ENCODE data around the gene TSPAN2. TPM values are rescaled to one million over a fixed set of nuclear protein-coding genes. Genes with fewer than 3 reads are reported as not detected.

TSPAN2 gene
- polyA plus RNA-seq, 1 donor from 2014 or later: 34.4 TPM

DNA sequence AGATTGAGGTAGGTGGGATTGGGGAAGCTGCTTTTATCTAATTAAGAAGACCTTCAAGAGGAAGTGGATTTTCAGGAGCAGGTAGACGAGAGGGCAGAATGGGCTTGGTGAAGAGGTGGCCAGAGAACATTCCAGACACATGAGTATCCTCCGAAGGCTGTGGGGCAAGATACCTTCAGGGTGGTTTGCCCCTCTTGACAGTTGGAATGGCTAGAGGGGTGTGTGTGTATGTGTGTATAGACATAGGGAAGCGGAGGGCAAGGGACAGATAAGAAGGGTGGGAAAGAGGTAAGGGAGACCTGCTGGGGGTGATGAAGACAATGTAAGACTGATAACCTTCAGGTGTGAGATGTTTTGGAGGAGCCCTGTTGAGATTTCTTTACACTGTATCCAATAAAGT is 46.8 kb upstream of the TSPAN2 start:
- H3K9me2 ChIP-seq (ENCODE audit: insufficient read depth, low read length): no peaks in the 10 kb centered on the region
- no peak overlapping the region for H3K4me2 ChIP-seq (ENCODE audit: low read length)
- H2AFZ ChIP-seq (ENCODE audit: low read depth, low read length): no peak overlapping the region
- no peak overlapping the region for H3K9ac ChIP-seq (ENCODE audit: low read length)
- no peaks in the 10 kb centered on the region for H3K36me3 ChIP-seq (ENCODE audit: insufficient read depth, low read length)
- H3K27ac ChIP-seq (ENCODE audit: low read length): no peak overlapping the region
- no peaks in the 10 kb centered on the region for H3F3A ChIP-seq (ENCODE audit: insufficient read depth, low read length, poor library complexity, severe bottlenecking)
- H3K79me2 ChIP-seq (replicated peaks; ENCODE audit: insufficient read depth, low read length): no peaks in the 10 kb centered on the region
- H3K4me3 ChIP-seq (ENCODE audit: low read length): no peak overlapping the region
- H3K9me3 ChIP-seq (ENCODE audit: low read length): no peaks in the 10 kb centered on the region
- H3K27me3 ChIP-seq (ENCODE audit: insufficient read depth, low read depth, low read length): no peaks in the 10 kb centered on the region
- TF ChIP-seq, protein P1, sequence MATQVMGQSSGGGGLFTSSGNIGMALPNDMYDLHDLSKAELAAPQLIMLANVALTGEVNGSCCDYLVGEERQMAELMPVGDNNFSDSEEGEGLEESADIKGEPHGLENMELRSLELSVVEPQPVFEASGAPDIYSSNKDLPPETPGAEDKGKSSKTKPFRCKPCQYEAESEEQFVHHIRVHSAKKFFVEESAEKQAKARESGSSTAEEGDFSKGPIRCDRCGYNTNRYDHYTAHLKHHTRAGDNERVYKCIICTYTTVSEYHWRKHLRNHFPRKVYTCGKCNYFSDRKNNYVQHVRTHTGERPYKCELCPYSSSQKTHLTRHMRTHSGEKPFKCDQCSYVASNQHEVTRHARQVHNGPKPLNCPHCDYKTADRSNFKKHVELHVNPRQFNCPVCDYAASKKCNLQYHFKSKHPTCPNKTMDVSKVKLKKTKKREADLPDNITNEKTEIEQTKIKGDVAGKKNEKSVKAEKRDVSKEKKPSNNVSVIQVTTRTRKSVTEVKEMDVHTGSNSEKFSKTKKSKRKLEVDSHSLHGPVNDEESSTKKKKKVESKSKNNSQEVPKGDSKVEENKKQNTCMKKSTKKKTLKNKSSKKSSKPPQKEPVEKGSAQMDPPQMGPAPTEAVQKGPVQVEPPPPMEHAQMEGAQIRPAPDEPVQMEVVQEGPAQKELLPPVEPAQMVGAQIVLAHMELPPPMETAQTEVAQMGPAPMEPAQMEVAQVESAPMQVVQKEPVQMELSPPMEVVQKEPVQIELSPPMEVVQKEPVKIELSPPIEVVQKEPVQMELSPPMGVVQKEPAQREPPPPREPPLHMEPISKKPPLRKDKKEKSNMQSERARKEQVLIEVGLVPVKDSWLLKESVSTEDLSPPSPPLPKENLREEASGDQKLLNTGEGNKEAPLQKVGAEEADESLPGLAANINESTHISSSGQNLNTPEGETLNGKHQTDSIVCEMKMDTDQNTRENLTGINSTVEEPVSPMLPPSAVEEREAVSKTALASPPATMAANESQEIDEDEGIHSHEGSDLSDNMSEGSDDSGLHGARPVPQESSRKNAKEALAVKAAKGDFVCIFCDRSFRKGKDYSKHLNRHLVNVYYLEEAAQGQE (IDR thresholded peaks at IDR 0.05; ENCODE audit: borderline replicate concordance): no peak
- TF ChIP-seq EP300 (conservative IDR thresholded peaks at IDR 0.05; ENCODE audit: poor library complexity, severe bottlenecking): no peak
- TF ChIP-seq RAD21 (conservative IDR thresholded peaks at IDR 0.05): no peak
- TF ChIP-seq POLR2AphosphoS5 (IDR thresholded peaks at IDR 0.05): no peak
- TF ChIP-seq EZH2 (IDR thresholded peaks at IDR 0.05; ENCODE audit: borderline replicate concordance, insufficient read depth, low read length, poor library complexity, severe bottlenecking): no peak
- no peak for TF ChIP-seq TAF1 (IDR thresholded peaks at IDR 0.05; ENCODE audit: low read depth)
- TF ChIP-seq SMC3 (conservative IDR thresholded peaks at IDR 0.05; ENCODE audit: poor library complexity): no peak
- no peak for TF ChIP-seq MXI1 (conservative IDR thresholded peaks at IDR 0.05; ENCODE audit: poor library complexity, severe bottlenecking)
- no peaks in the 10 kb centered on the region for H4K20me1 ChIP-seq (ENCODE audit: insufficient read depth)

DNA sequence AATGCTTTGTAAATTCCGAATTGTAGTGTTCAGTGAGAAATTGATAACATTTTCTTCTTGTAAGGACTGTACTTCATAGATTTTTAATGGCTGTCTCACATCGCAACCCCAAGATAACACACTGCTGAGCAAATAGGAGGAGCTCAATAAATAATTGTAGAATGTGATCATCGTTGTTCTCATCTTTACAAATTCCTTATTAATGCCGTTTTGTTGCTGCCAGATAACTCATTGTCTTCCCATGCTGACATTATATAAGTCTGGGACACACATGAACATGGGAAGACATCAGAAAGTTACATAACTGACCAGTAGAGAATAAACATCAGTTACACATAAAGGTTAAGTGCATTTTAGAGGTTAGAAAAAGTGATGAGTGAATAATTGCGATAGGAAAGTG is 46.4 kb upstream of the TSPAN2 start:
- Histone ChIP-seq H2AFZ (ENCODE audit: low read depth, low read length) (no peak overlapping the region), H4K20me1 (ENCODE audit: insufficient read depth) (no peaks in the 10 kb centered on the region), H3K27me3 (ENCODE audit: insufficient read depth, low read depth, low read length) (no peaks in the 10 kb centered on the region), H3K9me2 (ENCODE audit: insufficient read depth, low read length) (no peaks in the 10 kb centered on the region), H3K9ac (ENCODE audit: low read length) (no peak overlapping the region), H3K36me3 (ENCODE audit: insufficient read depth, low read length) (no peaks in the 10 kb centered on the region), H3K4me2 (ENCODE audit: low read length) (no peak overlapping the region), H3K27ac (ENCODE audit: low read length) (no peak overlapping the region), H3K4me3 (ENCODE audit: low read length) (no peak overlapping the region), H3F3A (ENCODE audit: insufficient read depth, low read length, poor library complexity, severe bottlenecking) (no peaks in the 10 kb centered on the region), H3K9me3 (ENCODE audit: low read length) (no peaks in the 10 kb centered on the region), H3K79me2 (replicated peaks; ENCODE audit: insufficient read depth, low read length) (no peaks in the 10 kb centered on the region)
- TF ChIP-seq RAD21 (conservative IDR thresholded peaks at IDR 0.05) (no peak), EZH2 (IDR thresholded peaks at IDR 0.05; ENCODE audit: borderline replicate concordance, insufficient read depth, low read length, poor library complexity, severe bottlenecking) (no peak), TAF1 (IDR thresholded peaks at IDR 0.05; ENCODE audit: low read depth) (no peak), SMC3 (conservative IDR thresholded peaks at IDR 0.05; ENCODE audit: poor library complexity) (no peak), POLR2AphosphoS5 (IDR thresholded peaks at IDR 0.05) (no peak), EP300 (conservative IDR thresholded peaks at IDR 0.05; ENCODE audit: poor library complexity, severe bottlenecking) (no peak), MXI1 (conservative IDR thresholded peaks at IDR 0.05; ENCODE audit: poor library complexity, severe bottlenecking) (no peak)
- TF ChIP-seq, protein P2, sequence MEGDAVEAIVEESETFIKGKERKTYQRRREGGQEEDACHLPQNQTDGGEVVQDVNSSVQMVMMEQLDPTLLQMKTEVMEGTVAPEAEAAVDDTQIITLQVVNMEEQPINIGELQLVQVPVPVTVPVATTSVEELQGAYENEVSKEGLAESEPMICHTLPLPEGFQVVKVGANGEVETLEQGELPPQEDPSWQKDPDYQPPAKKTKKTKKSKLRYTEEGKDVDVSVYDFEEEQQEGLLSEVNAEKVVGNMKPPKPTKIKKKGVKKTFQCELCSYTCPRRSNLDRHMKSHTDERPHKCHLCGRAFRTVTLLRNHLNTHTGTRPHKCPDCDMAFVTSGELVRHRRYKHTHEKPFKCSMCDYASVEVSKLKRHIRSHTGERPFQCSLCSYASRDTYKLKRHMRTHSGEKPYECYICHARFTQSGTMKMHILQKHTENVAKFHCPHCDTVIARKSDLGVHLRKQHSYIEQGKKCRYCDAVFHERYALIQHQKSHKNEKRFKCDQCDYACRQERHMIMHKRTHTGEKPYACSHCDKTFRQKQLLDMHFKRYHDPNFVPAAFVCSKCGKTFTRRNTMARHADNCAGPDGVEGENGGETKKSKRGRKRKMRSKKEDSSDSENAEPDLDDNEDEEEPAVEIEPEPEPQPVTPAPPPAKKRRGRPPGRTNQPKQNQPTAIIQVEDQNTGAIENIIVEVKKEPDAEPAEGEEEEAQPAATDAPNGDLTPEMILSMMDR (IDR thresholded peaks at IDR 0.05; ENCODE audit: poor library complexity, severe bottlenecking): no peak
- TF ChIP-seq, protein P1 (IDR thresholded peaks at IDR 0.05; ENCODE audit: borderline replicate concordance): no peak

Data from neural cell (in vitro differentiated cells).